ENCODE measurements around the gene NHS. TPM values are rescaled to one million over a fixed set of nuclear protein-coding genes. Genes with fewer than 3 reads are reported as not detected.

Gene NHS
- total RNA-seq, 1 donor from 2014 or later, result 8.6 TPM

DNA sequence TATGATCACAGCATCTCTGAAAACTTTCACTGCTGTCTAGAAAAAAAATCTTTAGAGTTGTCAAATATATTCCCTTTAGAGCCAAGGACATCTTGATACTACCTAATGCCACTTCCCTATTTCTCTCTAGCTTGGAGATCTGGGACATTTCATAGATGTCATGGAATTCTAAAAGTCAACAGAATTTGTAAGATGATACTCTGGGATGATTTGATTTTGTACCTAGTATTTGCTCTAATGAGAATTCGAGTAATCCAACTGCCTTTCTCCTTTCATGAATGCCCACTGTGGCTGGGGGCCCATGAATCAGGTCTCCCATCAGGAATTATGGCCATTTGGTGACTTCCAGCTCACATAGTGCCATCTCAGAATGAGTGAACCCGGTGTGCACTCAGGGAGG is 73.2 kb downstream of the NHS start:
- Histone ChIP-seq H3K27me3 (ENCODE audit: control insufficient read depth, insufficient read depth, low read length) (no peaks in the 10 kb centered on the region), H3K4me3 (ENCODE audit: low read depth, low read length) (no peak overlapping the region), H3K36me3 (ENCODE audit: control insufficient read depth, insufficient read depth, low read length) (no peaks in the 10 kb centered on the region)
- TF ChIP-seq, protein P1, sequence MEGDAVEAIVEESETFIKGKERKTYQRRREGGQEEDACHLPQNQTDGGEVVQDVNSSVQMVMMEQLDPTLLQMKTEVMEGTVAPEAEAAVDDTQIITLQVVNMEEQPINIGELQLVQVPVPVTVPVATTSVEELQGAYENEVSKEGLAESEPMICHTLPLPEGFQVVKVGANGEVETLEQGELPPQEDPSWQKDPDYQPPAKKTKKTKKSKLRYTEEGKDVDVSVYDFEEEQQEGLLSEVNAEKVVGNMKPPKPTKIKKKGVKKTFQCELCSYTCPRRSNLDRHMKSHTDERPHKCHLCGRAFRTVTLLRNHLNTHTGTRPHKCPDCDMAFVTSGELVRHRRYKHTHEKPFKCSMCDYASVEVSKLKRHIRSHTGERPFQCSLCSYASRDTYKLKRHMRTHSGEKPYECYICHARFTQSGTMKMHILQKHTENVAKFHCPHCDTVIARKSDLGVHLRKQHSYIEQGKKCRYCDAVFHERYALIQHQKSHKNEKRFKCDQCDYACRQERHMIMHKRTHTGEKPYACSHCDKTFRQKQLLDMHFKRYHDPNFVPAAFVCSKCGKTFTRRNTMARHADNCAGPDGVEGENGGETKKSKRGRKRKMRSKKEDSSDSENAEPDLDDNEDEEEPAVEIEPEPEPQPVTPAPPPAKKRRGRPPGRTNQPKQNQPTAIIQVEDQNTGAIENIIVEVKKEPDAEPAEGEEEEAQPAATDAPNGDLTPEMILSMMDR (IDR thresholded peaks at IDR 0.05; ENCODE audit: insufficient read depth, low read length, poor library complexity, severe bottlenecking), result no peak
- no peak for DNase-seq (ENCODE audit: low read depth)

DNA sequence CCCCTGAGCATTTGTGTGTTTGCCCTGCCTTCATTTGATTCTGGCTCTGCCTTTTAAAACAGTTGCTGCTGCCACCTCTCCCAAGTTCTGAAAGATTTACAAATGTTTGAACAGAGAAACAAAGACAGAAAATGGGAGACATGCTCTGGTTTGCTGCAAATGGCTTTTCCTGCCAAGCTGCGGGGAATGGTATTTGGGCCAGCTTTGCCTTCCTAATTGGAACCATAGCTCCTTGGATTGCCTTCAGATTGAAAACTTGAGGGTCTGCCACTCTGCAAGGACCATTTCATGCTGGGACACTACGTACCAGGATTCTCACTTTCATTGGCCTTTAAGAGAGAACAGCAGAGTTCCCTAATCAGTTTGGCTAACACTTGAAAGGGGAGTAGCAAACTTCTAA is 74.9 kb downstream of the NHS start:
- H3K27me3 ChIP-seq (ENCODE audit: control insufficient read depth, insufficient read depth, low read length), result no peaks in the 10 kb centered on the region
- DNase-seq (ENCODE audit: low read depth), result no peak
- H3K36me3 ChIP-seq (ENCODE audit: control insufficient read depth, insufficient read depth, low read length), result no peaks in the 10 kb centered on the region
- TF ChIP-seq, protein P1 (IDR thresholded peaks at IDR 0.05; ENCODE audit: insufficient read depth, low read length, poor library complexity, severe bottlenecking), result no peak
- H3K4me3 ChIP-seq (ENCODE audit: low read depth, low read length), result no peak overlapping the region

DNA sequence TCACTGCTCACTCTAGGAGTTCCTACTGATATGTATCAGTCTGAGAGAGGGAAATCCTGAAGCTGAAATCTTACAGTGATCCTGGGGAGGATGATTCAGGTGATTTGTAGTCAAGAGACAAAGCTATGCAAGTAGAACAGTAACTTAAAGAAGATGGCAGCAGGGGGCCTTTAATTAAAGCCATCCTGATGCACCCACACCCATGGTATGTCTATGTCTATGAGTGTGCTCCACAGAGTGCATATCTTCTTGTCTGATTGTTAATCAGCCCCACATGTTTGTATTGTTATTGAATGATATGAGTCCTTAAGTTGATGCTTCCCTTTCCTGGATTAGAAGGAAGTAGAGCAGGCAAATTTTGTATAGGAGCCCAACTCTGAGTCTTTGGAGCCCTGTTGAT is 78.8 kb downstream of the NHS start:
- no peaks in the 10 kb centered on the region for H3K27me3 ChIP-seq (ENCODE audit: control insufficient read depth, insufficient read depth, low read length)
- no peak for DNase-seq (ENCODE audit: low read depth)
- TF ChIP-seq, protein P1 (IDR thresholded peaks at IDR 0.05; ENCODE audit: insufficient read depth, low read length, poor library complexity, severe bottlenecking), result no peak
- H3K36me3 ChIP-seq (ENCODE audit: control insufficient read depth, insufficient read depth, low read length), result no peaks in the 10 kb centered on the region
- no peak overlapping the region for H3K4me3 ChIP-seq (ENCODE audit: low read depth, low read length)

DNA sequence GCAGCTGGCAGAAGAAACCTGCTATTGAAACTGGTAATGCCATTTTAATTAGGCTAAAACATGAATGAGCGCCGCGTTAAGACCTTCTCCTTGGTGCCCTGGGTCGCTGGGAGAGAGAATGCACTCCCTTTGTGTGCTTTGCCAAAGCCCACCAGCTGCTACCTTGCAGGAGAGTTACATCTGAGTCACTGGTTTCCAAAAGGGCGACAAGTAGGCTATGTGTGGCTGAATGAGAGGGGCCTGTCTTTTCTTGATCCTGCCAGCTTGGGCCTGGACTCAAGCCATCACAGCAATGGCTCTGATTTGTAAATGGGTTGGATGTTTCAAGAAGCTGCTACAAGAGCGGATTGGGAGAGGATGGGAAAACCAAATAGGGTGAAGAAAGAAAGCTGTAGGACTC is 81.5 kb downstream of the NHS start:
- TF ChIP-seq, protein P1 (IDR thresholded peaks at IDR 0.05; ENCODE audit: insufficient read depth, low read length, poor library complexity, severe bottlenecking), result no peak
- Histone ChIP-seq H3K36me3 (ENCODE audit: control insufficient read depth, insufficient read depth, low read length) (no peaks in the 10 kb centered on the region), H3K27me3 (ENCODE audit: control insufficient read depth, insufficient read depth, low read length) (no peaks in the 10 kb centered on the region), H3K4me3 (ENCODE audit: low read depth, low read length) (no peak overlapping the region)
- DNase-seq (ENCODE audit: low read depth), result no peak

DNA sequence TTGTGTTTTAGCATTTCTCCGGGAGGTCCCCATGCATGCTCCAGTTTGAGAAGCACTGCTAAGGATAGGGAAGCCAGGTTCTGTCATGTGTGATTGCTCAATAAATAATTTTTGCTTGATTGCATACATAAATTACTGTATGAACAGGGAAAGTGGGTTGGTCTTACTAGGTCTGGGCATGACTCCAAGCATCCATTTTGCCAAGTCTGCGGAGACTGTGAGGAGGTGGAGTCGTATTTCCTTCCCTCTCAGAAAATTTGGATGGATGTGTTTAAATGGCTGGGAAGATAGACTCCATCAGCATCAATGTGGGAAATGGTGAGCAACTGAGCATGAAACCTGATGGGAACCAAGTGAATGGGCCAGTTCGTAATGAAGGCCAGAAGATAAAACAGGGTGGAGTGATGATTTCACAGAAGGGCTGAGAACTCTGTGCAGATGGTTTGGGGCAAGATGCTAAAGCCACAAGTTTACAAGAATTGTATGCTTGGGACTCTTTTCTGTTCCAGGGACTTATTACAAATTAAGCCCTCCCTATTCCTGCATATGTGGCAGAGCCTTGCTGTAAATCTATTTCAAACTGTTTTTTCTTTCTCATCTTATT is 84.1 kb downstream of the NHS start:
- no peaks in the 10 kb centered on the region for H3K36me3 ChIP-seq (ENCODE audit: control insufficient read depth, insufficient read depth, low read length)
- TF ChIP-seq, protein P1 (IDR thresholded peaks at IDR 0.05; ENCODE audit: insufficient read depth, low read length, poor library complexity, severe bottlenecking), result no peak
- H3K27me3 ChIP-seq (ENCODE audit: control insufficient read depth, insufficient read depth, low read length), result no peaks in the 10 kb centered on the region
- no peak for DNase-seq (ENCODE audit: low read depth)
- H3K4me3 ChIP-seq (ENCODE audit: low read depth, low read length), result no peak overlapping the region

DNA sequence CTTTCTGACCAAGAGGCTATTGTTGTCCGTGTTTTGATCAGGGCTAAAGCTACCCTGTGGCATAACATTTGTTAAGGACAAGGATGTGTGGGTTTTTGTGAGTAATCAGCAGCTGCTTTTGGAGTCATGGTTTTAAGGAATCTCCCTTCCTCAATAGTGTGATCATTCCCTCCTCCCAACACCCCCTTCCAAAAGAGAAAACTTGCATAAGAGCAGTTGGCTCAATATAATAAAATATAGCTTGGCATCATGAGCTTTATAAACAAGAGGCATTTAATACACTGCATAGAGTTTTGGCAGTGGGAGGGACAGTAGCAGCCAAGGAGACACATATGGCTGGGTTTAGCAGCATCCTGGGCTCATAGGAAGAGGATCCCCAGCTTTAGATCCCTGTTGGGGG is 84.7 kb downstream of the NHS start:
- Histone ChIP-seq H3K4me3 (ENCODE audit: low read depth, low read length) (no peak overlapping the region), H3K36me3 (ENCODE audit: control insufficient read depth, insufficient read depth, low read length) (no peaks in the 10 kb centered on the region), H3K27me3 (ENCODE audit: control insufficient read depth, insufficient read depth, low read length) (no peaks in the 10 kb centered on the region)
- TF ChIP-seq, protein P1 (IDR thresholded peaks at IDR 0.05; ENCODE audit: insufficient read depth, low read length, poor library complexity, severe bottlenecking), result no peak
- peak; percentile 31 for DNase-seq (ENCODE audit: low read depth)

All from kidney epithelial cell (primary cell).